ENCODE measurements around the gene TUBAL3.

GRCh38 chr10:5450605-5451384 lies 46.2 kb upstream of the TUBAL3 start:
- TF ChIP-seq CTCF (IDR thresholded peaks at IDR 0.05): no peak
- no peak for TF ChIP-seq POLR2A (IDR thresholded peaks at IDR 0.05)
- no peak for TF ChIP-seq EP300 (IDR thresholded peaks at IDR 0.05)
- TF ChIP-seq POLR2AphosphoS5 (IDR thresholded peaks at IDR 0.05): no peak

Measured in suprapubic skin (tissue), 4 donors.